Measurements from ENCODE around the gene EPB41.

- TF ChIP-seq EZH2 (IDR thresholded peaks at IDR 0.05; ENCODE audit: borderline replicate concordance, low read length) = no peak
- TF ChIP-seq, protein P1, sequence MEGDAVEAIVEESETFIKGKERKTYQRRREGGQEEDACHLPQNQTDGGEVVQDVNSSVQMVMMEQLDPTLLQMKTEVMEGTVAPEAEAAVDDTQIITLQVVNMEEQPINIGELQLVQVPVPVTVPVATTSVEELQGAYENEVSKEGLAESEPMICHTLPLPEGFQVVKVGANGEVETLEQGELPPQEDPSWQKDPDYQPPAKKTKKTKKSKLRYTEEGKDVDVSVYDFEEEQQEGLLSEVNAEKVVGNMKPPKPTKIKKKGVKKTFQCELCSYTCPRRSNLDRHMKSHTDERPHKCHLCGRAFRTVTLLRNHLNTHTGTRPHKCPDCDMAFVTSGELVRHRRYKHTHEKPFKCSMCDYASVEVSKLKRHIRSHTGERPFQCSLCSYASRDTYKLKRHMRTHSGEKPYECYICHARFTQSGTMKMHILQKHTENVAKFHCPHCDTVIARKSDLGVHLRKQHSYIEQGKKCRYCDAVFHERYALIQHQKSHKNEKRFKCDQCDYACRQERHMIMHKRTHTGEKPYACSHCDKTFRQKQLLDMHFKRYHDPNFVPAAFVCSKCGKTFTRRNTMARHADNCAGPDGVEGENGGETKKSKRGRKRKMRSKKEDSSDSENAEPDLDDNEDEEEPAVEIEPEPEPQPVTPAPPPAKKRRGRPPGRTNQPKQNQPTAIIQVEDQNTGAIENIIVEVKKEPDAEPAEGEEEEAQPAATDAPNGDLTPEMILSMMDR (conservative IDR thresholded peaks at IDR 0.05 in 1 of 2, IDR thresholded peaks at IDR 0.05 in 1 of 2; ENCODE audit: extremely low read depth in 1 of 2, insufficient read depth in 1 of 2, low read depth in 1 of 2, low read length in 2 of 2) = no peak
Observed at GRCh38 chr1:28936528-28936927, 22.2 kb downstream of the EPB41 start.

Measured in mammary epithelial cell (primary cell).